Fibroblast of upper back skin (primary cell): ENCODE measurements around the gene GRIK4.
A peak's percentile ranks its signal among the peaks of the same experiment; 100 is the strongest.

Source experiments
- DNase-seq: peaks from one replicate; pipeline ENCODE4 v3.0.0-alpha.2; 2013

The GRIK4 gene

GRCh38 chr11:120789391-120789790, 277.8 kb downstream of the GRIK4 start:
- no peak for DNase-seq

- no peak for DNase-seq
Observed at GRCh38 chr11:120792306-120792705, 280.8 kb downstream of the GRIK4 start.

- no peak for DNase-seq
Observed at GRCh38 chr11:120793150-120793549, 281.6 kb downstream of the GRIK4 start.

- no peak for DNase-seq
Observed at GRCh38 chr11:120793806-120794479, 282.4 kb downstream of the GRIK4 start.

GRCh38 chr11:120794748-120795147, 283.2 kb downstream of the GRIK4 start:
- DNase-seq: no peak

- DNase-seq: no peak
Observed at GRCh38 chr11:120795185-120795584, 283.6 kb downstream of the GRIK4 start.

- DNase-seq: no peak
Observed at GRCh38 chr11:120797143-120797542, 285.6 kb downstream of the GRIK4 start.

GRCh38 chr11:120798854-120799253, 287.3 kb downstream of the GRIK4 start:
- no peak for DNase-seq

GRCh38 chr11:120800206-120800605, 288.7 kb downstream of the GRIK4 start:
- no peak for DNase-seq

GRCh38 chr11:120801801-120802689, 290.5 kb downstream of the GRIK4 start:
- DNase-seq: peak; percentile 45

- DNase-seq: no peak
Observed at GRCh38 chr11:120805960-120806555, 294.5 kb downstream of the GRIK4 start.

GRCh38 chr11:120807414-120808150, 296.0 kb downstream of the GRIK4 start:
- DNase-seq: peak; percentile 91

- no peak for DNase-seq
Observed at GRCh38 chr11:120808616-120809050, 297.1 kb downstream of the GRIK4 start.

GRCh38 chr11:120810251-120810650, 298.7 kb downstream of the GRIK4 start:
- peak; percentile 20 for DNase-seq

- no peak for DNase-seq
Observed at GRCh38 chr11:120811199-120811598, 299.7 kb downstream of the GRIK4 start.

GRCh38 chr11:120811731-120812130, 300.2 kb downstream of the GRIK4 start:
- DNase-seq: no peak

- no peak for DNase-seq
Observed at GRCh38 chr11:120814531-120815318, 303.2 kb downstream of the GRIK4 start.

- no peak for DNase-seq
Observed at GRCh38 chr11:120815319-120816100, 304.0 kb downstream of the GRIK4 start.

- no peak for DNase-seq
Observed at GRCh38 chr11:120816176-120816575, 304.6 kb downstream of the GRIK4 start.

- no peak for DNase-seq
Observed at GRCh38 chr11:120816711-120817110, 305.2 kb downstream of the GRIK4 start.

- DNase-seq: no peak
Observed at GRCh38 chr11:120817158-120817557, 305.6 kb downstream of the GRIK4 start.
